GM21529 (cell line): ENCODE results near the gene SLC17A4.
"Not testable (repeated sequence)": the region's sequence is repeated elsewhere in the genome, so short reads cannot be mapped to it uniquely, and the experiment has no call there.

ENCODE experiments used
- ATAC-seq: cut with Tn5 transposase; IDR thresholded peaks from one replicate; pipeline ENCODE4 v1.9.1; 2021; ENCODE audit not compliant: unreplicated experiment

Gene SLC17A4

DNA sequence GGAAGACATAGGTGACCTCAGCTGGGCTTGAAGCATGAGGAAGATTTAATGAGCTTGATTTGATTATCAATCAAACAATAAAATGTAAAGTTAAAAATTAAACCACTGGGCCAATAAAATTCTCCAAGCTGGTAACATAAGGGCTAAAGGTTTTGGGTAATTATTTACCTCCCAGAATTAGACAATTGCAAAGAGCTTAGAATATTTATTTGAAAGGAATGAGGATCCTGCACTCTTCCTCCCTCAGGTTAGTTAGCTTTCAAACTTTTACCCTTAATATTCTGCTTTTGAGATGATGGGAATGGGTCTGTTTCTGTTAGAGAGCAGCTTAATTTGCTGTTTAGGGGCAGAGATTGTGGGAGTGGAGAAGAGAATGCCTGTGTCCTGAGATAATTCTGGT lies at the start of gene SLC17A4:
TSS of gene SLC17A4 (plus strand) at position 208 of the 400 bp plus-strand sequence. CDS start 7,221 bp downstream, outside the sequence.
- no peak for ATAC-seq

GRCh38 chr6:25706314-25707014 lies 48.1 kb upstream of the SLC17A4 start:
- no peak for ATAC-seq

DNA sequence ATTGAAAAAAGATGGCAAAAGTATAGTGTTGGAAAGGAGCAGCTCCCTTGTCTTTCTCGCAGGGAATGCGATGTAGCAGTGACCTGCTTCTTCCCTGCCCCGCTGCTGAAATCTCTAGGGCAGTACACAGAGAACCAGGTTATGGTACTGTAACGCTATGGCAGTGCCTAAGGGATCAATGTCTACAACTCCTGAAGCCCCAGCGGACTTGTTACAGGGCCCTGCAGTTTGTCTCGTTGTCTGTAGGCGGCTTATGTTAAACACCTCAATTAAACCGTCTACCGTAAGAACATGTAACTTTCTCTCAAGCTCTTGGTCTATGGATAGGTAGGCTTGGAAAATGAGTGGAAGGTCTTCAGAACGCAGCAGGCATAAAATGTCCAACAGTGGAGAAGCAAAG lies 44.8 kb upstream of the SLC17A4 start:
- ATAC-seq: no peak

GRCh38 chr6:25710287-25710686 lies 44.3 kb upstream of the SLC17A4 start:
- ATAC-seq: no peak

DNA sequence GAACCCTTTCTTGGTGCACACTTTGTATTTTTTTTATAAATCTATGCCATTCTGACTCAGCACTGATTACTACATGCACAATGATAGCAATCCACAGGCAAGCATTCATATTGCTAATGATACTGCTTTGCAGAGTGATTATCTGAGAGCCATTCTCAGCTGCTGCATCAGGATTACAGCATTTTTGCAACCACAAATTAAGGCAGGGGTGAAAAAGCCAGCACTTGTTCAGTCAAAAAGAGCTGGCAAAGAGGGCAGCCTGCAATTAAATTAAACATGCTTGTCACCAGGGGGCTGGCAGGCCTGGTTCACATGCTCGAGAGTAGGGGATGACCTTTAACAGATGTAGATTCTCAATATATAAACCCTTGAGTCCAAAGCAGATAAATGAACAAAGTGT lies 40.7 kb upstream of the SLC17A4 start:
- ATAC-seq: no peak

DNA sequence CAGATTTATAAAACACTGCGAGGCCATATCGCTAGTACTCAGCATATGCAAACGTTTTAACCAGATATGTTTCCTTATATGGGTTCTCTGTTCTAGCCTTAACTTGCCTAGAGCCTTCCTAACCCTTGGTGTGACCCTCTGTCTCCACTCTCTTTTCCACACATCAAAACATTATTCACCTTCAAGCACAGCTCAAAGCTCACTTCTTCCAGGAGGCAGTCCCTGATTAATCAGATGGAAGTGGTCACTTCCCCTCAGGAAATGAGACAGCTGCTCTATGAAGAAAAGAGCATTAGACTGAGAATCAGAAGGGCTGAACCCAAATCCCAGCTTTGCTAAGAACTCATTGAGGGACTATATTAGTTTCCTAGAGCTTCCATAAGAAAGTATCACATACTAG lies 39.8 kb upstream of the SLC17A4 start:
- ATAC-seq: no peak

GRCh38 chr6:25715794-25716193 lies 38.7 kb upstream of the SLC17A4 start:
- no peak for ATAC-seq

DNA sequence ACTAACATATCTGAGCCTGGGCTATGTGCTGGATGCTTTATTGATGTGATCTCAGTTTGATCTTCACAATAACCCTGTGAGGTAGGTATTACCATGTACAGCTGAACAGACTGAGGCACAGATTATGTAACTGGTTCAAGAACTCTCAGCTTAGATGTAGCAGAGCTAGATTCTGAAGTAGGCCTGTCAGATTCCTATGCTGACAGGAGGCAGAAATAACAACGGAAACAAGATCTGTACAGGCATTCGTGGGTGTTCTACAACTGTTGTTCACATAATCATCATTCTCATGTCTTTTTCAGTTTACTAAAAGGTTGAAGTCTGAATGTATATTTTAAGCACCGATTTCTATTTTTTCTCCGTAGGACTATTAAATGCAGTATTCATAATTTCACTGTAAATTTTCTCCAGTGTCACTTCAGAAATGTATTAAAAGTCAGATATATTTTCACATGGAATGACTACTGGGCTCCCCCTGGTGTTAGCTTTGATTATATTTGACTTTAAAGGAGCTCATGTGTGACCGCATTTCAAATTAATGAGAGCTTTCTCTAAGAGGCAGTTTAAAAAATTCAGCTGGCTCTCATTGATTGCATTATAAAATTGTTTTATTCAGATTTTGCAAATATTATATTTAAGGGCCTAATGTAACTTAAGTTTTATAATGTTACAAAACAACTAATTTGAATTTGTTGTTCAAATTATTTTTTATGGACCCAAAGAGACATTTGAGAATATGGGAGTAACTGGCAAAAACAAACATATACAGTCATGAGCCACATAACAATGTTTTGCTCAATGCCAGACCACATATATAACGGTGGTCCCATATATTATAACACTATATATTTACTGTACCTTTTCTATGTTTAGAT lies 36.4 kb upstream of the SLC17A4 start:
- ATAC-seq: no peak

DNA sequence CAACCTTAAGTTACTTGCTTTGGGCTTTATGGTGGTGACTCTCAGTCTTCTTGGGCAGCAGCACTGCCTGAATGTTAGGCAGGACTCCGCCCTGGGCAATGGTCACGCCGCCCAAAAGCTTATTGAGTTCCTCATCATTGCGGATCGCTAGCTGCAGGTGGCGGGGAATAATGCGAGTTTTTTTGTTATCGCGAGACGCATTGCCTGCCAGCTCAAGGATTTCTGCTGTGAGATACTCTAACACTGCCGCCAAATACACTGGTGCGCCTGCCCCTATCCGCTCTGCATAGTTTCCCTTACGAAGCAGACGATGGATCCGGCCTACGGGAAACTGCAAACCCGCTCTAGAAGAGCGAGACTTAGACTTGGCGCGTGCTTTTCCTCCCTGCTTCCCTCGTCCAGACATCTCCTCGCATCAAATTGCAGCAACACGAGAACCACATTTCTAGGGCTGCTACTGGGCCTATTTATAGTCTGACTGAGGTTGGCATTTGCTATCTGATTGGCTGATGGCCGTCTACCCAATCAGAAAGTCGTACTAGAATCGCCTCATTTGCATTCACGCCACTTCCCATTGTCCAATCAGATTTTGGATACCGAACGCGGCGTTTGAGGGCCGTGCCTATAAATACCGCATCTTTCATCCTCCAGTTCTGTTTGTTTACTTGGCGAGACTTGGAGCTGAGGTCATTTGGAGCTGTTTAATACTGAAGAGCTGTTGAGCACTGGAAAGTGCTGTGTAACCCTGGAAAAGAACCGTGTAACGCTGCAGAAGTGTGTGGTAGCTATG lies 28.2 kb upstream of the SLC17A4 start:
- ATAC-seq: no peak

- no peak for ATAC-seq
These were observed 27.5 kb upstream of the SLC17A4 start for GRCh38 chr6:25727028-25727427.

GRCh38 chr6:25730907-25731306 lies 23.6 kb upstream of the SLC17A4 start:
- ATAC-seq: no peak

- ATAC-seq: no peak
These were observed 22.8 kb upstream of the SLC17A4 start for GRCh38 chr6:25731721-25732120.

DNA sequence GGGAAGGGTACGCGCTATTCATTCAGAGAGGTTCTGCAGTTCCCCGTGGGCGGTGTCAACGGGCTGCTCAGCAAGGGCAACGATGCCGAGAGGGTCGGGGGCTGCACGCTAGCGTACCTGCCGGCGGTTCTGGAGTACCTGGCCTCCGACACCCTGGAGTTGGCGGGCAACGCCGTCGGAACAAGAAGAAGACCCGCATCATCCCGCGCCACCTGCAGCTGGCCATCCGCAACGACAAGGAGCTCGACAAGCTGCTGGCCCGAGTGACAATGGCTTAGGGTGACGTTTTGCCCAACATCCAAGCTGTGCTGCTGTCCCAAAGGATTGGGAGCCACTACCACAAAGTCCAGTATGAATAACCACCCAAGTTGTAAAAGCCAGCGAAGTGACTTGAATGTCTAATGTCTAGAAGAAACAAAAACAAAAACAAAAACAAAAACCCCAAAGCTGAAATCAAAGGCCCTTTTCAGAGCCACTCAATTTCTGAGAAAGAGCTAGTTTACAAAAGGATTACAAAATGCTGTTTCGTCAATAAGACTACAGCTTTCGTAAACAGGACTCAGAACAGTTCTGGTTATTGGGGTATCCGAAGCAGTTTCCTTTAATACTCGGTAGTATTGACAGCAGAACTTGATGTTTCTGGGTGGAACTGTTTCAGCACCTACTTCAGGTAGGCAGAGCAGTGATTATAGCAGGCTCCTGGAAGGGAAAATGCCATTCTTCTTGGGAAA lies 21.9 kb upstream of the SLC17A4 start:
- ATAC-seq: no peak

DNA sequence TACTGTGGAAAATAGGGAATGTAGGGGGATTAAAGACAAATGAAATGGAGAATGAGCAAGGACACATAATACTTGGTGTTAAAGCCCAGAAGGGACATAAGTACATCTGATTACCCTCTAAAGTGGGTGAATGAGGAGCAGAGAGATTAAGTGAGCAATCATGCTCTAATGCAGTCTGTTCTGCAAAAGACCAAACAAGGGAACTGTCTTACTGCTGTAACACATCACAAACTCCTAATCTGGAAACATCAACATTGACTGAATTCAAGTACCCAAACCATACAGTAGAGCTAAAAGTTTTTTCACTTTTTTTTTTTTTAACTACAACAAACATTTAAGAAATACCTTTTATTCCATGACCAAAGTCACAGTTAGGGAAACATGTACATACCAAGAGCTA lies 19.3 kb upstream of the SLC17A4 start:
- ATAC-seq: no peak

DNA sequence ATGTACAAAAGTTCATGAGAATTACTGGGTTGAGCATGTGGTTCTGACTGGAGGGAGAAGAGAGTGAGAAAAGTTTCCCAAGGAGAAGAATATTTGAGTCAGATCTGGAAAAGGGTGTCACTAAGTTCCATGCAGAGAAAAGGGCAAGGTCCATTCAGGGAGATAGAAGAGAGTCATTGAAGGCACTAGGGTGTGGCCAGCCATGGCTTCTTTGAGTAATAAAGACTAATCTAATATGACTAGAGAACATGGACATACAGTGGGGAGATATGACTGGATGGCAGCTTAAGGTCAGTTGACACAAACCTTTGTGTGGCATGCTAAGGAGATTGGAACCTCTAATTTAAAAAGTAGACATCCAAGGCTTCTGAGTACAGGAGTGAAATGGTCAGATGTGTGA lies 10.7 kb upstream of the SLC17A4 start:
- ATAC-seq: no peak

DNA sequence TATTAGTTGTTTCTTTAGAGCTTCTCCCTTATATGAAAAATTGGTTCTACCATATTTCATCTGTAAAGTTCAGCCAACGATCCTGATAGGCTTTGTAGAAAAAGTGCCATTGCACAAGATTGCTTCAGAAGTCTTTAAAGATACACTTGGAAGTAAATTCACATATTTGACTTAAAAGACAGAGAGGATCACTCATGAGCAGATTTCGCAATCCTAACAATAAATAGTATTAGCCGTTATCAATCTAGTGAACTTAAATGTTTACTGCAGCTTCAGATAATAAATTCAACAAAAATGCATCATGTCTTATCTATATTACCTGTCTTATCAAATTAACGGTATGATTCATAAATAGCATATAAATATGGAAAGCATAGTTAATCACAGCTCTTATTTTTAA lies 8.7 kb upstream of the SLC17A4 start:
- ATAC-seq: no peak

GRCh38 chr6:25746968-25747367 lies 7.6 kb upstream of the SLC17A4 start:
- no peak for ATAC-seq

GRCh38 chr6:25747477-25747876 lies 7.1 kb upstream of the SLC17A4 start:
- ATAC-seq: no peak

DNA sequence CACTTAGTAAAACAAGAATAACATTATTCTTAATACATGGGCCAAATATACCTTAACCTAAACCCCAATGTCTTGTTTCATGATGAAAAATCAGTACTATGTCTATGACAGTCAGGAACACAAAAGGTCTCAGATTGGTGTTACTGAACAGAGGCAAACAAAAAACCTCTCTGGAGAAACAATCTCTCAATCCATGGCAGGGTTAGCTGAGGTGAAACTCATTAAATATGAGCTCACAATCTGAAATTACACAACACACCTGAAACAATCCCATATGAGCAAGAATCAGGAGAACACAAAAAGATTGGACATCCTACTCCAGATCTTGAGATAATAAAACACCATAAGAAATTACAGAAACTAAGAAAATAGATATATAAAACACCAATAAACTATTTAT lies 6.5 kb upstream of the SLC17A4 start:
- no peak for ATAC-seq

DNA sequence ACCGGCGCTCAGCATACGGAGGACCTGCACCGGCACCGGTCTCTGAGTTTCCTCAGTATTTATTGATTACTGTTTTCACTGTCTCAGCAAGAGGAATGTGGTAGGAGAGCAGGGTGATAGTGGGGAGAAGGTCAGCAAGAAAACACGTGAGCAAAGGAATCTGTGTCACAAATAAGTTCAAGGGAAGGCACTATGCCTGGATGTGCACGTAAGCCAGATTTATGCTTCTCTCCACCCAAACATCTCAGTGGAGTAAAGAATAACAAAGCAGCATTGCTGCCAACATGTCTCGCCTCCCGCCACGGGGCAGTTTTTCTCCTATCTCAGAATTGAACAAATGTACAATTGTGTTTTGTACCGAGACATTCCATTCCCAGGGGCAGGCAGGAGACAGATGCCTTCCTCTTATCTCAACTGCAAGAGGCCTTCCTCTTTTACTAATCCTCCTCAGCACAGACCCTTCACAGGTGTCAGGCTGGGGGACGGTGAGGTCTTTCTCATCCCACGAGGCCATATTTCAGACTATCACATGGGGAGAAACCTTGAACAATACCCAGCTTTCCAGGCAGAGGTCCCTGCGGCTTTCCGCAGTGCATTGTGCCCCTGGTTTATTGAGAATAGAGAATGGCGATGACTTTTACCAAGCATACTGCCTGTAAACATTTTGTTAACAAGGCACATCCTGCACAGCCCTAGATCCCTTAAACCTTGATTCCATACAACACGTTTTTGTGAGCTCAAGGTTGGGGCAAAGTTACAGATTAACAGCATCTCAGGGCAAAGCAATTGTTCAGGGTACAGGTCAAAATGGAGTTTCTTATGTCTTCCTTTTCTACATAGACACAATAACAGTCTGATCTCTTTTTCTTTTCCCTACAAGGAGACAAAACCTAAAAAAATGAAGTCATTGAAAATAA lies 5.7 kb upstream of the SLC17A4 start:
- ATAC-seq: not testable (repeated sequence)
